GM21526 (cell line): ENCODE results near the gene CCNI2.
A peak's percentile ranks its signal among the peaks of the same experiment; 100 is the strongest.

Experiments used
- ATAC-seq: cut with Tn5 transposase; IDR thresholded peaks from one replicate; pipeline ENCODE4 v1.9.1; 2021; ENCODE audit warnings: moderate library complexity; ENCODE audit not compliant: unreplicated experiment, low FRiP score

CCNI2 gene, protein sequence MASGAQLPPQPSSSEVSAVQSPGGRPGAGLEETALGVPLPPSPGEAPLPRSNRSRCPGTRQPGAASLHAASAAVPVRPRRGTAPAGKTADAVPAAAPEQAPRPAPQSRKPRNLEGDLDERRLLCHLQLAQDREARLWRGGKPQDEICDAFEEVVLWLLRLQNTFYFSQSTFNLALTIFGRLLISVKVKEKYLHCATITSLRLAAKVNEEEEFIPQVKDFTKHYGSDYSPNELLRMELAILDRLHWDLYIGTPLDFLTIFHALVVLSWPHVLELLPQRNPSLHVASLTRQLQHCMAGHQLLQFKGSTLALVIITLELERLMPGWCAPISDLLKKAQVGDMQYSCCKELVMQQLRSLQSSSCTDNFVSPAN

DNA sequence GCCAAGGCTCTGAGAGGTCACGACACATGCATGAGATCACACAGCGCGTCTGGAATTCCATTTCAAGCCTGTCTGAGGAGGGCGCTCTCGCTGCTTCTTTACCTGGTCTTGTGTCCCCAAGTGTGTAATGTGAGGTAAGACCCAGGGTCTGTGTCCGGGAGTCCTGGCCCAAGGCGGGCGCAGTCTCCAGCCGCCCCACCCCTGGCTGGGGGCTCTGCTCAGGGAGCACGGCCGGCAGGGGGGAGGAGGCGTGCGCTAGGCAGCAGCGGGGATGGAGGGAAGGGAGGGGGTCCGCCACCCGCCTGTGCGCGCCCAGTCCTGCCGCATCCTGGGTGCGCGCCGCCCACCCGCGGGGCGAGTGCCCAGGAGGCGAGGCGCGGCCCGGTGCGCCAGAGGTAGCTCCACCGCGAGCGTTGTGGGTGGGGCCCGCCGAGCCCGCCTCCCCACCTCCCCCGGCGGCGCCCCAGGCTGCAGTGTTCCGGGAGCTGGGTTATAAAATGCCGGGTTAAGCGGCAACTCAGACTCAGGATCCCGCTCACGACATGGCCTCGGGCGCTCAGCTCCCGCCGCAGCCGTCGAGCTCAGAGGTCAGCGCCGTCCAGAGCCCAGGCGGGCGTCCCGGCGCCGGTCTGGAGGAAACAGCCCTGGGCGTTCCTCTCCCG lies at the start of gene CCNI2:
Gene CCNI2, plus strand, starts transcription at position 473 of the 662 bp plus-strand sequence. Its CDS starts 70 bp downstream, at position 543.
- ATAC-seq, result no peak

DNA sequence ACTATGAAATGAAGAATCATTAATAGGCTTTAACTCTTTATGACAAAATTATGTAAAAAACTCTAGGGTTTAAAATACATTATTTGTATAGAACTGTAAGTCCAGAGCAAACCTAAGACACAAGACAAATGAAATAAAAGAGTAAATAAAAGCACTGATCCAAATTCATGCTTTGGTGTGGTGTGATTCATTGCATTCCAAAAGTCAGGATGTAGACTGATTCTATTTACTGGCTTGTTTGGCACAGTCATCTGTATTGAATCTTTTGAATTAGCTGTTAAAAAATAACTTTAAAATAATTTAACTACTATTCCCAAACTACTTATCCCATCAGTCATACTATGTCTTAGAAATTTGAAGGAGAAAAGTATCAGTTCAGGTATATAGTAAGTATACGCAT lies 42.4 kb upstream of the CCNI2 start:
- ATAC-seq, result no peak

DNA sequence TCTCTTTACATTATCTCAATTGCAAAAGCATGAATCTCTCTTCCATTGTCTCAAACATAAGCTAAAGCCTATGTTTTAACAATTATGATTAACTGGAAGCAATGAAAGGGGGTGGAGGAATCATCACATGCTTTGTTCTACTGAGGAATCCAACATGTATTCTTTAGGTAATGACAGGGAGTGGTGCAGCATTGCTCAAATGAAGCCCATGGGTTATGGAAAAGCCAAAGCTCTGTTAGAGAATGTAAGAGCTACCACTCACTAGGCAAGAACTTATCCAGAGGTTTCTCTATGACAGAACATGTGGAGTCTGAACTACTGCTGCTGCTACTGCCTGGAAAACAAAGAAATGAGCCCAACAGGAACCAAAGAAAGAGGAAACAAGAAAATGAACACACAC lies 38.6 kb upstream of the CCNI2 start:
- no peak for ATAC-seq

DNA sequence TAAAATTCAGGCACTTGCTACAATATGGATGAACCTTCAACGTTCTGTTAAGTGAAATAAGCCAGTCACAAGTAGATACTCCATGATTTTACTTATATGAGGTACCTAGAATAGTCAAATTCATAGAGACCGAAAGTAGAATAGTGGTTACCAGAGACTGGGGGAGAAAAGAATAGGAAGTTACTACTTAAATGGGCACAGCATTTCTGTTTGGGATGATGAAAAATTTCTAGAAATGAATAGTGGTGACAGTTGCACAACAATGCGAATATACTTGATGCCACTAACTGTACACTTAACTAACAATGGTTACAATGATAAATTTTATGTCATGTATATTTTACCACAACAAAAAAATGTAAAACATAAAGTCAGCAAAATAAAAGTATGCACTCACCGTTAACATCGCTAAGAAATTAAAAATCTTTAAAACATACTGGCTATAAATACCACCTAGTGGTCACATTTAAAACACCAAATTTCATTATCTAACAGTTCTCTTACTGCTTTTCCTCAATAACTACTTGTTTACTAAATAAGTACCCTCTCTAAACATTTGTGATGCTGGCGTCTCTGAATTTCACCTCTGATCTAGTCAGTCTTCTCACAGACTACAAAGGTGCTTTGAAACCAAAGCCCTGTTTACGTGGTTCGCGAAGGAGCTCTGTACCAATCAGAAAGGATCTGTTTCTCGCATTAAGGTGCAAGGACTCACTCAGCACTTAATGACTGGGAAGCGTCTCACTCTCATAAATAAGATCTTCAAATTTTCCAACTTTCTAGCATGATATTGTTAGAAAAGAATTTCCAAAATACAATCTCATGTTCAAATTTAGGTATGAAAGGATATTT lies 32.5 kb upstream of the CCNI2 start:
- no peak for ATAC-seq

DNA sequence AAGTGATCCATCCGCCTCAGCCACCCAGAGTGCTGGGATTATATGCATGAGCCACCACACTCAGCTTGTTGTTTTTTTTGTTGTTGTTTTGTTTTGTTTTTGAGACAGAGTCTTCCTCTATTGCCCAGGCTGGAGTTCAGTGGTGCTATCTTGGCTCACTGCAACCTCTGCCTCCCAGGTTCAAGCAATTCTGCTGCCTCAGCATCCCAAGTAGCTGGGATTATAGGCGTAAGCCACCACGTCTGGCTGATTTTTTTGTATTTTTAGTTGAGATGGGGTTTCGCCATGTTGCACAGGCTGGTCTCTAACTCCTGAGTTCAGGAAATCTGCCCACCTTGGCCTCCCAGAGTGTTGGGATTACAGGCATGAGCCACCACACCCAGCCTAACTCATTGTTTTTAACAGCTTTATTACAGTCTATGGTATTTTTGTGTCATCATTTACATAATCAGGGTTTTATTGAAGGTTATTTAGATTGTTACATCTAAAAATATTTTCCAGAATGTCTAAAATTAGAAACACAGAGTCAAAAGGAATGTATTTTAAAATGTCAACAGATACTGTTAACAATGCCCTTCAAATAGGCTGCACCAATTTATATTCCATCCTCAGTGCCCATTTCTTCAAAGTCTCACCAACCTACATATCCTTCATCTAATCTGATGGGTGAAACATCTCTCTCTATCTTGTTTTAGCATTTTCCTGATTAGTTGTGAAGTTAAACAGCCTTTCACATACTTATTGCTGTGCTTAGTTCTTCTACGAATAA lies 28.5 kb upstream of the CCNI2 start:
- no peak for ATAC-seq

DNA sequence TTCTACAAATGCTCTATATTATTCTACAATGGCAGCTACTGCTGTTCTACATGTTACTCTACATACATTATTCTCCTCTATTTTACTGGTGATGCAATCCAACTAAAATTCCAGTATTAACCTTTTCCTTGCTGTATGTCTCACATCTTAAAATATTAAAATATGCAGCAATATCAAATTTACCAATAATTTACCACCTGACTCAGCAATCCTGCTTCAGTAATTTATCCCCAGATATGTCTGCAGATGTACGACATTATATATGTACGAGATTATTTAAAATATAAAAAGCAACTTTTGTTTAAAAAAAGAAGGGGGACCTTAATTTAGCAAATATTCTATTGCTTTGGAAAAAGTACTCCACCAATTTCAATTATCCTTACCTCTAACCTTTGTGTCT lies 21.5 kb upstream of the CCNI2 start:
- ATAC-seq, result no peak

DNA sequence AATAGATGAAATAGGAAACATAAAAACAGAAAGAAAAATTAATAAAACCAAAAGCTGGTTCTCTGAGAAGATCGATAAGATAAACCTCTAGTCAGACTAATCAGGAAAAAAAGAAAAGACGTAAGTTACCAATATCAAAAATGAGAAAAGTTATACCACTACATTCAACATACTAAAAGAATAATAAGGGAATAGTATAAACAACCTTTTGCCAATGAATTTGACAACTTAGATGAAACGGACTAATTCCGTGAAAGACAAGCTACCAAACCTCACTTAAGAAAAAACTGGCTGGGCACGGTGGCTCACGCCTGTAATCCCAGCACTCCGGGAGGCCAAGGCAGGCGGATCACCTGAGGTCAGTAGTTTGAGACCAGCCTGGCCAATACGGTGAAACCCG lies 17.3 kb upstream of the CCNI2 start:
- no peak for ATAC-seq

DNA sequence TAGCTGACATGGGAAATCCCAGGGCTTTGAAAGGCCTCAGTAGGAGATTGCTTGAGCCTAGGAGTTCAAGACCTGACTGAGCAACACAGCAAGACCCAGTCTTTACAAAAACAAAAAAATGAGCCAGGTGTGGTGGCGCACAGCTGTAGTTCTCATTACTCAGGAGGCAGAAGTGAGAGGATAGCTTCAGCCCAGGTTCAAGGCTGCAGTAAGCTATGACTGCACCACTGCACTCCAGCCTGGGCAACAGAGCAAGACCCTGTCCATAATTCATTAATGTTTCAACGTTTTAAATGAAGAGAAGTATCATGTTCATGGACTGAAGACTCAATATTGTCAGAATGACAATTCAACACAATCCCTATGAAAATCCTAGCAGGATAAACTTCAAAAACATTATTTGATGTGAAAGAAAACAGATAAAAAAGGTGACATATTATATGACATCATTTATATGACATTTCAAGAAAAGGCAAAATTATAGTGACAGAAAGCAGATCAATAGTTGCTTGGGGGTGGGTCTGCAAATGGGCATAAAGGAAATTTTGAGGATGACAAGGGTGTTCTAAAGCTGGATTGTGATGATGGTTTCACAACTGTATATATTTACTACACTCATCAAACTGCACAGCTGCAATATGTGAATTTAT lies 13.6 kb upstream of the CCNI2 start:
- ATAC-seq, result no peak

DNA sequence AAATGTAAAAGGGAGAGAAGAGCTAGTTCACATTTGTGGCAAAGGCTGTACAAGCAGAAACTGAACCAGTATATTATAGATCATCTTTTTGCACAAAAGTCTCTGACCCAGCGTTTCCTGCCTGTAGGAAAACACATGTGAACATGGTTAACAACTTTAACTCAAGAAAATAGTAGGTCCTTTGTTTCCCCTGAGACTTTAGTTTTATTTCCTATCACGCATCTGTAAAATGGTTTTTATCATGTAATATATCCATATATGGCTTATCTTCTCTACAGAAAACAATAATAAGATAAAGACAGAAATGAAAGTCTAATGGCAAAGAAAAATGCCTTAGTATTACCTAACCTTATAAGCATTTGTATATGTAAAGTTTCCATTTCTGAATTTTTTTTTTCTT lies 12.5 kb upstream of the CCNI2 start:
- ATAC-seq, result no peak

DNA sequence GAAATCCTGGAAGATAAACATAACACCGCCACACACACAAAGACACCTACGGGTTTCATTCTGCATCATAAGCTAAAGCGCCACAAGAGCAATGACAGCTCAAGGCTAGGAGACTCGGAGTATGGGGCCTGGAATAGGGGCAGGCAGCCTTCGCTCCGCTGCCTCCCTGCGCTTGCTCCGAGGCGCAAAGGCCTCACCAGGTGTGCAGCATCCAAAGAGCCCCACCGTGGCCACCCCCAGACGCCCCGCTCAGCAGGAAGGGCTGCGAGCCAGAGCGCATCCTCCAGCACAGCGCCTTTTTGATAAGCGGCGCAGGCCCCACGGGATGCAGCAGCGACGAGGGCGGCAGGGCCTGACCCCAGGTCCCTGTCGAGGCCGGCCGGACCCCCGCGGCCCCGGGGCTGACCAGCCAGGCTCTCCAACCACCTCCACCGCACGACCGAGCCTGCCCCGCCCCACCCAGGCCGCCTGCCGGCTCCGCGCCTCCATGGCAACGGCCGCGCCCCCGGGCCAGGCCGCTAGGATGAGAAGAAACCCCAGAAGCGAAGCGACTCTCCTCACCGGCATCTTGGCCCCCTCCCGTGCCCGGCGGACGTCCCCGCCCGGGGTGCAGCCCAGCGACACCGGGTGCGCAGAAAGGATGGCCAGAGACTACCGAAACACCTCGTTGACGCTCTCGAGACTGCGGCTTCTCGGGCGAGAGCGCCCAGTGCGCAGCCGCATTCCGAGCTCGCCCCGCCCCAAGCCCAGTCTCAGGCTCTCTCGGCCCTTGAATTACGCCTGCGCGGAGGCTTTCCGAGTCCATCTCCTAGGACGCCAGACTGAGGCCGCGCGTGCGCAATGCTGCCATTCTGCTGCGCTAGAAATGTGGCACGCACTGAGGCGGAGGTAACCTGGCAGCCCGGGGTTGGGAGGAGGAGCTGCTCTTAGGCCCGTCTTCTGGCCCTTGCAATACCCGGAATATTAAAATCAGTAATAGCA lies 10.1 kb upstream of the CCNI2 start, which contains the start of gene KIF3A:
Gene KIF3A, minus strand, starts transcription at position 694 of the 981 bp plus-strand sequence. Its CDS starts 127 bp downstream, at position 567.
- ATAC-seq, result peak; percentile 89

DNA sequence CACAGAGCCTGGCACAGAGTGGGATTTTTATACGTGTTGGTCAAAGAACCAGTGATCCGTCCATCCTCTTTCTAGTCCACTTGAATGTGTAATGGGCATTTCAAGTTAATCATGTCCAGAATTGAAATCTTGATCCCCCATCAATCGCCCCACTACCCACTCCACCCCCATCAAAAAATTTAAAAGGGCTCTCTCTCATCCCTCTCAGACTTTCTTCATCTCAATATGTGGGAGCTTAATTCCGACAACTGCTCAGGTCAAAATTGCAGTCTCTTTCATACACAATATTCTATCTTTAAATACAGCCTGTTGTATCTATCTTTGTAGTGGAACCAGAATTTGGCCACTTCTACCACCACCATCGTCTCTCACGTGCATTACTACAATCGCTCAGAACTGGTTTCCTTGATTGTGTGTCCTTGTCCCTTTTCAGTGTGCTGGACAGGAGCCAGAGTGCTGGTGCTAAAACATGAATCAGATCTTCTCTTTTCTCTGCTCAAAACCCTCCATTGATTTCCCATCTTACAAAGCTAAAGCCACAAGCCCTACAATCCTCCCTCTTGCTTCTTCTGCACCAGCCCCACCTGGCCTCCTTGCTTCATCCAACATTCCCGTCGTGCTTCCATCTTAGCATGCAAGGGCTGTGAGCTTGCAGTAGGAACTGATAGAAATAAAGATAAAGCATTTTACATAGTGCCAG lies 9.1 kb upstream of the CCNI2 start:
- ATAC-seq, result no peak

DNA sequence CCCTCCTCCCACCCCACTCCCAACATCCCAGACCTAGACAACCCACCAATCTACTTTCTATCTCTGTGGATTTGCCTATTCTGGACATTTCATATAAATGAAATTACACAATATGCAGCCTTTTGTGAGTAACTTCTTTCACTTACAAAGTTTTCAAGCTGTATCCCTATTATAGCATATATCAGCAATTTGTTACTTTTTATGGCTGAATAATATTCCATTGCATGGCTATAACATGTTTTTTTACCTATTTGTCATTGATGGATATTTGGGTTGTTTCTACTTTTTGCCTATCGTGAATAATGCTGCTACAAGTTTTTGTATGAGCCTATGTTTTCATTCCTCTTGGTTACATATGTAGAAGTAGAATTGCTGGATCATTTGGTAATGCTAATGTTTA lies 8.0 kb upstream of the CCNI2 start:
- no peak for ATAC-seq

DNA sequence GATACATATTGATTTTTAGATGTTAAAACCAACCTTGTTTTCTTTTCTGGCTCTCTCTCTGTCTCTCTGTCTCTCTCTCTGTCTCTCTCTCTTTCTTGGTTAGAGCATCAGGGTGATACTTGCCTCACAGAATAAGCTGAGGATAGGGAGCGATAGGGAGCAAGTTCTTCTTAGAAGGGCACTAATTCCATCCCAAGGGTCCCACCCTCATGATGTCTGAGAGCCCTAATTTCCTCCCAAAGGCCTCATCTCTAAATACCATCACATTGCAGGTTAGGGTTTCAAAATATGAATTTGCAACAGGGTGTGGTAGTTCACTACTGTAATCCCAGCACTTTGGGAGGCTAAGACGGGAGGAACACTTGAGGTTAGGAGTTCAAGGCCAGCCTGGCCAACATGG lies 5.1 kb upstream of the CCNI2 start:
- ATAC-seq, result no peak

DNA sequence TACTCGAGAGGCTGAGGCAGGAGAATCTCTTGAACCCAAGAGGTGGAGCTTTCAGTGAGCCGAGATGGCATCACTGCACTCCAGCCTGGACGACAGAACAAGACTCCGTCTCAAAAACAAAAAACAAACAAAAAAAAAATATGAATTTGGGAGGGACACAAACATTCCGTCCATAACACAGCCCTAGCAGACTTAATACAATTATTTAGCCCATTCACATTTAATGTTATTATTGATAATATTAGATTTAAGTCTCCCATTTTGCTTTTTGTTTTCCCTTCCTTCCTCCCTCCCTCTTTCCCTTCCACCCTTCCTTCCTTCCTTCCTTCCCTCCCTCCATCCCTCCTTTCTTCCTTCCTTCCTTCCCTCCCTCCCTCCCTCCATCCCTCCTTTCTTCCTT lies 4.6 kb upstream of the CCNI2 start:
- ATAC-seq, result no peak

DNA sequence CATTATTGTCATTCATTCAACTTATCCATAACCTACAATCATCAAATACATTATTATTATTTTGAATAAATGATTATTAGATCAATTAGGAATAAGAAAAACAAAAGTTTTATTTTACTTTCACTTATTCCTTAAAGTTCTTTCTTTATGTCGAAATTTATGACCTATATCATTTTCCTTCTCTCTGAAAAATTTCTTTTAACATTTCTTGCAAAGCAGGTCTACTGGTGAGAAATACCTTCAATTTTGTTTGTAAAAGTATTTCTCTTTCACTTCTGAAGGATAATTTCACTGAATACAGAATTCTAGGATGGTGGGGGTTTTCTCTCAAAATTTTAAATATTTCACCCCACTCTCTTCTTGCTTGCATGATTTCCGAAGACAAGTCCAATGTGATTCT lies 2.6 kb upstream of the CCNI2 start:
- no peak for ATAC-seq

DNA sequence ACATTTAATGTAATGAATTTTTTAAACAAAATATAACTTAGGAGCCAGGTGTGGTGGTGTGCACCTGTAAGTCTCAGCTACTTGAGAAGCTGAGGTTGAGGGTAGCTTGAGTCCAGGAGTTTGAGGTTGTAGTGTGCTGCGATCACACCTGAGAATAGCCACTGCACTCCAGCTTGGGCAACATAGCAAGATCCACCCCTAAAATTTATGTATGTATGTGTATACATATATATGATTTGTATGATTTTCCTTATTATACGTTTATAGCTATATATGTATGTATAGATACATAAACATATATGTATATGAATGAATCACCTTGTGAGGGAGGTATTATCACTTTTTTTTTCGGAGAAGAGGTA lies 653 bp upstream of the CCNI2 start:
- ATAC-seq, result no peak

DNA sequence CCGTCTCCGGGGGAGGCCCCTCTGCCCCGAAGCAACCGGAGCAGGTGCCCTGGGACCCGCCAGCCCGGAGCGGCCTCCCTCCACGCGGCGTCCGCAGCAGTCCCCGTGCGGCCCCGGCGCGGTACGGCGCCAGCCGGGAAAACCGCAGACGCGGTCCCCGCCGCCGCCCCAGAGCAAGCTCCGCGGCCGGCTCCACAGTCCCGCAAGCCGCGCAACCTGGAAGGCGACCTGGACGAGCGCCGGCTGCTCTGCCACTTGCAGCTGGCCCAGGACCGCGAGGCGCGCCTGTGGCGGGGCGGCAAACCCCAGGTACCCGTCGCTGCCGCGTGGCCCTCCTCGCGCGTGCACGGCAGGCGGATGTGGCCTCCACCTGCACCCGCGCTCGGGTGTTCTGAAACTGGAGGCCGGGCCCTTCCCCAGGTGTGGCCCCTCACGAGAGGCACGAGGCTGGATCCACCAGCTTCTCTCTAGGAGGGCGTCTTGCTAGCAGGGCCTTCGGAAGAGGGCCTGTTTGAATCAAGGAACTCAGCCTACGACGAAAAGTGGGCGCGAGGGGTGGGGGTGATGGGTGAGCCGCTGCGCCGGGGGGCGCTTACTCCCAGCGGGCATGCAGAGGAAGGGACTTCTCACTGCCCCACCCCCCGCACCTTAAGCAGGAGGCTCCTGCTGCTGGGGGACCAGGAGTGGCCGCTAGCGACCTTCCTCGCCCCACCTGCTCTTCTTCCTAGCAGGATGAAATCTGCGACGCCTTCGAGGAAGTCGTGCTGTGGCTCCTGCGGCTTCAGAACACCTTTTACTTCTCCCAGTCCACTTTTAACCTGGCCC lies 602 bp downstream of the CCNI2 start:
- no peak for ATAC-seq
